HCT116 (cell line): ENCODE measurements around the gene TTC39C. TPM values are rescaled to one million over a fixed set of nuclear protein-coding genes. Genes with fewer than 3 reads are reported as not detected.

ENCODE experiments used
- ATAC-seq: fragments of 200-7000 bp; cut with Tn5 transposase; 2 replicates; pipeline ENCODE4 v1.9.1; 2020; ENCODE audit warnings: mild to moderate bottlenecking, moderate library complexity
- BruUV-seq: library from RNA; stranded (reverse); fragments of 400-500 nt; replicated peaks from 2 replicates; lab custom pipeline; 2021; lab: Mats Ljungman, UMichigan
- CTCF ChIA-PET: fragments of 300-600 bp; sonication (Branson Sonifier 250); formaldehyde crosslinking; loops from one replicate; lab custom pipeline; 2021; ENCODE audit warnings: antibody characterized with exemption; lab: Charles Lee
- POLR2A ChIA-PET: fragments of 300-600, 350-600 bp; sonication (Branson Sonifier 250); formaldehyde crosslinking; loops from one replicate; lab custom pipeline; 2021; ENCODE audit warnings: antibody characterized with exemption; lab: Charles Lee
- RAD21 ChIA-PET, 2 experiments: fragments of 300-600 bp; sonication (Branson Sonifier 250); formaldehyde crosslinking; loops; one replicate each; lab custom pipeline; 2023; ENCODE audit warnings: low total read pairs in 2 of 2; ENCODE audit not compliant: uncharacterized antibody in 2 of 2, unreplicated experiment in 2 of 2, low non-redundant PET in 1 of 2; lab: Charles Lee
- DNase-seq: peaks from one replicate; pipeline ENCODE4 v3.0.0-alpha.2; 2010; ENCODE audit warnings: low read depth, low spot score
- H2AFZ ChIP-seq: fragments of 200-600 bp; shearing (Covaris generic), sonication (generic); 2 replicates; pipeline ENCODE4 v1.6.1; 2017; ENCODE audit warnings: low read depth, mixed run types, mixed read lengths, antibody characterized with exemption, low read length; ENCODE audit not compliant: poor library complexity, severe bottlenecking
- H3K27ac ChIP-seq: 2 replicates; pipeline ENCODE4 v1.5.1; 2012; ENCODE audit warnings: low read depth, low read length
- H3K27me3 ChIP-seq: fragments of 200-600 bp; sonication (generic); 2 replicates; pipeline ENCODE4 v1.6.1; 2016; ENCODE audit warnings: mixed run types, low read length, mixed read lengths; ENCODE audit not compliant: insufficient read depth
- H3K36me3 ChIP-seq, 2 experiments: fragments of 200-500 bp in 1 of 2; fragments of 200-600 bp in 1 of 2; sonication (Bioruptor generic) in 1 of 2; sonication (generic) in 1 of 2; 2 replicates each; pipeline versions ENCODE4 v1.5.1 to v1.6.1; 2014 to 2016; ENCODE audit warnings: low read length in 2 of 2, inconsistent platforms in 1 of 2, mixed read lengths in 1 of 2, mixed run types in 1 of 2; ENCODE audit not compliant: insufficient read depth in 2 of 2, control insufficient read depth in 1 of 2
- H3K4me1 ChIP-seq, 2 experiments: fragments of 200-600 bp in 1 of 2; sonication (generic) in 1 of 2; 2 replicates each; pipeline versions ENCODE4 v1.5.1 to v1.6.1; 2012 to 2017; ENCODE audit warnings: low read length in 2 of 2, inconsistent platforms in 1 of 2, mild to moderate bottlenecking in 1 of 2, mixed read lengths in 1 of 2, mixed run types in 1 of 2, moderate library complexity in 1 of 2; ENCODE audit not compliant: insufficient read depth in 2 of 2, control insufficient read depth in 1 of 2
- H3K4me2 ChIP-seq: fragments of 200-600 bp; sonication (generic); 2 replicates; pipeline ENCODE4 v1.6.1; 2017; ENCODE audit warnings: mixed run types, low read length, mixed read lengths
- H3K4me3 ChIP-seq, 2 experiments: fragments of 200-600 bp in 1 of 2; sonication (generic) in 1 of 2; replicated peaks in 1 of 2; 2 replicates each; pipeline ENCODE4 v1.5.1; 2011 to 2016; ENCODE audit warnings: low read length in 2 of 2, control low read depth in 1 of 2, low read depth in 1 of 2, mild to moderate bottlenecking in 1 of 2, mixed read lengths in 1 of 2, mixed run types in 1 of 2
- H3K79me2 ChIP-seq: fragments of 200-600 bp; sonication (generic); 2 replicates; pipeline ENCODE4 v1.6.1; 2017; ENCODE audit warnings: mild to moderate bottlenecking, mixed run types, low read length, moderate library complexity, mixed read lengths; ENCODE audit not compliant: insufficient read depth
- H3K9ac ChIP-seq: fragments of 200-600 bp; sonication (generic); 2 replicates; pipeline ENCODE4 v1.6.1; 2016; ENCODE audit warnings: low read length, mixed read lengths
- H3K9me2 ChIP-seq: fragments of 200-600 bp; sonication (generic), shearing (Covaris generic); 2 replicates; pipeline ENCODE4 v1.6.1; 2017; ENCODE audit warnings: mixed run types, mild to moderate bottlenecking, moderate library complexity; ENCODE audit not compliant: insufficient read depth
- H3K9me3 ChIP-seq, 2 experiments: fragments of 200-500 bp in 1 of 2; fragments of 200-600 bp in 1 of 2; sonication (Bioruptor generic) in 1 of 2; sonication (generic) in 1 of 2; 2 replicates each; pipeline ENCODE4 v1.6.1; 2014 to 2017; ENCODE audit warnings: low read length in 2 of 2, mixed read lengths in 2 of 2, inconsistent platforms in 1 of 2, low read depth in 1 of 2, mild to moderate bottlenecking in 1 of 2, mixed run types in 1 of 2, moderate library complexity in 1 of 2; ENCODE audit not compliant: control insufficient read depth in 1 of 2, insufficient read depth in 1 of 2
- H4K20me1 ChIP-seq: fragments of 200-600 bp; sonication (generic), shearing (Covaris generic); 2 replicates; pipeline ENCODE4 v1.6.1; 2017; ENCODE audit warnings: mixed run types, mild to moderate bottlenecking, moderate library complexity; ENCODE audit not compliant: insufficient read depth
- CBX3 ChIP-seq: IDR thresholded peaks from 2 replicates; pipeline ENCODE4 v1.6.1; 2012; ENCODE audit warnings: low read depth
- CEBPB ChIP-seq: IDR thresholded peaks from 2 replicates; pipeline ENCODE4 v1.6.1; 2012; ENCODE audit warnings: low read depth
- CTCF ChIP-seq, 3 experiments: fragments of 200-600 bp in 1 of 3; sonication (generic) in 1 of 3; IDR thresholded peaks in 2 of 3; conservative IDR thresholded peaks in 1 of 3; 2 replicates each; pipeline ENCODE4 v1.5.1; 2012 to 2017; ENCODE audit warnings: low read depth in 2 of 3, low read length in 2 of 3, antibody characterized with exemption in 1 of 3, borderline replicate concordance in 1 of 3, control low read depth in 1 of 3, mild to moderate bottlenecking in 1 of 3, mixed read lengths in 1 of 3, mixed run types in 1 of 3, moderate library complexity in 1 of 3; ENCODE audit not compliant: insufficient read depth in 1 of 3
- EGR1 ChIP-seq: IDR thresholded peaks from 2 replicates; pipeline ENCODE4 v1.6.1; 2012; ENCODE audit warnings: low read depth
- ELF1 ChIP-seq: IDR thresholded peaks from 2 replicates; pipeline ENCODE4 v1.6.1; 2012; ENCODE audit warnings: low read depth, borderline replicate concordance
- EZH2 ChIP-seq: fragments of 200-600 bp; sonication (generic); IDR thresholded peaks from 2 replicates; pipeline ENCODE4 v1.6.1; 2017; ENCODE audit warnings: antibody characterized with exemption, mixed run types
- EZH2phosphoT487 ChIP-seq: fragments of 200-600 bp; IDR thresholded peaks from 2 replicates; pipeline ENCODE4 v1.6.1; 2018; ENCODE audit warnings: antibody characterized with exemption, borderline replicate concordance
- FOSL1 ChIP-seq: IDR thresholded peaks from 2 replicates; pipeline ENCODE4 v1.6.1; 2012; ENCODE audit warnings: low read depth
- JUND ChIP-seq: IDR thresholded peaks from 2 replicates; pipeline ENCODE4 v1.6.1; 2012
- MAX ChIP-seq: IDR thresholded peaks from 2 replicates; pipeline ENCODE4 v1.6.1; 2012
- POLR2A ChIP-seq: IDR thresholded peaks from 2 replicates; pipeline ENCODE4 v1.7.0; 2011; ENCODE audit warnings: borderline replicate concordance; ENCODE audit not compliant: insufficient read depth, insufficient read length; ENCODE audit errors: extremely low read depth
- POLR2AphosphoS5 ChIP-seq: IDR thresholded peaks from 2 replicates; pipeline ENCODE4 v1.6.1; 2011; ENCODE audit warnings: mild to moderate bottlenecking, low read depth, low read length, moderate library complexity
- SIN3A ChIP-seq: IDR thresholded peaks from 2 replicates; pipeline ENCODE4 v1.6.1; 2012; ENCODE audit warnings: low read depth
- SRF ChIP-seq: IDR thresholded peaks from 2 replicates; pipeline ENCODE4 v1.6.1; 2012; ENCODE audit warnings: low read depth
- YY1 ChIP-seq: IDR thresholded peaks from 2 replicates; pipeline ENCODE4 v1.6.1; 2011; ENCODE audit warnings: low read length, low read depth, moderate library complexity, mild to moderate bottlenecking; ENCODE audit not compliant: insufficient replicate concordance; ENCODE audit errors: extremely low read depth
- ZBTB33 ChIP-seq: IDR thresholded peaks from 2 replicates; pipeline ENCODE4 v1.6.1; 2011; ENCODE audit warnings: mild to moderate bottlenecking, low read length, moderate library complexity; ENCODE audit not compliant: insufficient replicate concordance; ENCODE audit errors: extremely low read depth
- ZFX ChIP-seq: fragments of 450-650 bp; IDR thresholded peaks from 2 replicates; pipeline ENCODE4 v1.6.1; 2017
- intact Hi-C: fragments of 100-400 bp; cut with micrococcal nuclease; formaldehyde crosslinking; loops from 2 replicates; pipeline ENCODE4 v1.10.0; 2022
- total RNA-seq: library from RNA; stranded (reverse); gene quantifications from one replicate; pipeline ENCODE4 v1.2.1, GENCODE V29; 2021; ENCODE audit not compliant: unreplicated experiment

Gene TTC39C
- total RNA-seq, 1 experiment from 2014 or later, result 24.8 TPM

GRCh38 chr18:24127735-24128134 lies 113.2 kb downstream of the TTC39C start:
- no peak for ATAC-seq
- DNase-seq, result no peak
- no peak overlapping the region for H3K9ac ChIP-seq
- no TSS peak for BruUV-seq
- H3K27ac ChIP-seq, result no peak overlapping the region
- no peak overlapping the region for H3K4me3 ChIP-seq
- ChIA-PET POLR2A (no interaction called here), RAD21 (no interaction called here)
- no peaks in the 10 kb centered on the region for H3K27me3 ChIP-seq
- H3K4me2 ChIP-seq, result no peak overlapping the region
- peaks cover 0 to 8% of the 10 kb centered on the region in 2 experiments; a peak in 2 of 4 replicates for H3K36me3 ChIP-seq
- intact Hi-C loops, result no loop called here
- TF ChIP-seq FOSL1, result no peak
- no peak for TF ChIP-seq SRF
- no peak for TF ChIP-seq CTCF (IDR thresholded peaks at IDR 0.05 in 2 of 3, conservative IDR thresholded peaks at IDR 0.05 in 1 of 3; ENCODE audit: borderline replicate concordance in 1 of 3, insufficient read depth in 1 of 3, low read depth in 2 of 3, low read length in 2 of 3)
- TF ChIP-seq JUND, result no peak
- TF ChIP-seq EZH2phosphoT487, result no peak
- TF ChIP-seq EGR1, result no peak
- no peak for TF ChIP-seq SIN3A
- TF ChIP-seq YY1, result no peak
- TF ChIP-seq MAX, result no peak
- TF ChIP-seq CBX3, result no peak
- TF ChIP-seq ZBTB33, result no peak
- TF ChIP-seq CEBPB, result no peak
- no peak for TF ChIP-seq POLR2A
- no peak for TF ChIP-seq ZFX
- TF ChIP-seq POLR2AphosphoS5, result no peak
- no peak for TF ChIP-seq ELF1
- TF ChIP-seq EZH2, result no peak
- TF ChIP-seq, all 23 proteins: peak for 0
- Histone ChIP-seq H3K9me3 (no peaks in the 10 kb centered on the region), H3K4me1 (peaks cover 0 to 2% of the 10 kb centered on the region in 2 experiments; a peak in 1 of 4 replicates), H2AFZ (no peak overlapping the region), H4K20me1 (no peaks in the 10 kb centered on the region), H3K79me2 (no peaks in the 10 kb centered on the region), H3K9me2 (no peaks in the 10 kb centered on the region)
- CTCF ChIA-PET, result no interaction called here
